ENCODE measurements around the gene HPSE2.
"Not testable (repeated sequence)": the region's sequence is repeated elsewhere in the genome, so short reads cannot be mapped to it uniquely, and the experiment has no call there.

Gene HPSE2

GRCh38 chr10:98538472-98538871 is 697.2 kb downstream of the HPSE2 start:
- DNase-seq: no peak

DNA sequence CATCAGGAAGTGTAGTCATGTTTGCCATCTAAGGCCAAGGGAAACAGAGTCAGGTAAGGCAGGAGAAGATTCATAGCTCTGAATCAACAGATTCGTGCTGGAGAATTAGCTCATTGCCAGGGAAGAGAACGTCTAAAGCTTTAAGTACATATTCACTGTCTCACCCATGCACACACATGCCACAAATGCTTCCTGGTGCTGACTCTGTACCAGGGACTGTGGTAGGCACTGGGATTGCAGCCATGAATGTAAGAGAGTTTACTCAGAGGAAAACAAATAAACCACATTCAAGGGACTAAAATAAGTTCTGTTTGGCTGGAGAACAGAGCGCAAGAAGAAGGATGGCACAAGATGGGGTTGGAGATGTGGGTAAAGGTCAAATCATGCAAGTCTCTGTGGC is 699.1 kb downstream of the HPSE2 start:
- DNase-seq: no peak

DNA sequence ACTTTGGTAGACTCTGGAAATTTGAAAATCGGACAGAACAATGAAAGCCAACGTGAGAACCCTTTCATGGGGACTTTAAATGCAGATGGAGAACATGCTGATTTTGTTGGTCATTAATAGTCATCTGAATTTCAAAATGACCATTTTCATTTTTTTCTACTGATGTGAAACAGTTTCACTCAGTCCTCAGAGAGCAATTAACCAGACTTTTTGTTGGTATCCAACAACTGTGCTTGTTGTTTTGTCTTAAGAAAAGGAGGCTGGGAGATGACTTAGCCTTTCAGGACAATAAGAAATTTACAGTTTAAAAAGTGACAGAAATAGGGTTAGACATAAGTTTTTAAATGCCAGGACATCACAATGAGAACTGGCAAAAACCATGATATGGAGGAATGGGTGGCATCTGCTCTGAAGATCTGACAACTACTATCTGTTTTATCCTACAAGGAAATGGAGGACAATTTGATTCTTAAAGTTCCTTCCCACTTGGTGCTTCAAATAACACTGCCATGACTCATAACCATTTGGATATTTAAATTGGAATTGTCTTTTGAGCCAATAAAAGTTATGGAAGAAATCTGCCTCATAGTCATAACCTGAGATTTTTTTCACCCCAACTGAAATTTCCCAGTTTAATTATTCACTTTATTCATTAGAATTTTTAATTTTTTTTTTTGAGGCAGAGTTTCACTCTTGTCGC is 701.8 kb downstream of the HPSE2 start:
- DNase-seq: no peak

DNA sequence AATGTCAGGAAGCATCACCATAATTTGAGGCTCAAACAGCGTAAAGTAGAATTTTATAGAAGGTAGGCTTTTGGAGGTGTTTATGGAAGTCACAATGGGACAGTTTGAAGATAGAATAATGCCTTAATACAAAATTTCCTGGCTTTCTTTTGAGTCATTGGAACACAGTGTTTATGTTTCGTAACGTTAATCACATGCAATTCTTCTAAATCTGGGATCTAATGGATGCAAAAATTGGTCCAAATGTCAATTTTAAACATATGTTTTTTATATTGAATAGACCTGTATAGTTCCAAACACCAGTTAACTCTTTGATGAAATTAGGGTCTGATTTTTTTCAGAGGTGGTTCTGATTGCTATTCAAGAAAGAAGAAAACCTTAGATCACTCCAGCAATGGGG is 702.4 kb downstream of the HPSE2 start:
- no peak for DNase-seq

- DNase-seq: no peak
Observed at GRCh38 chr10:98528805-98529183, 706.9 kb downstream of the HPSE2 start.

DNA sequence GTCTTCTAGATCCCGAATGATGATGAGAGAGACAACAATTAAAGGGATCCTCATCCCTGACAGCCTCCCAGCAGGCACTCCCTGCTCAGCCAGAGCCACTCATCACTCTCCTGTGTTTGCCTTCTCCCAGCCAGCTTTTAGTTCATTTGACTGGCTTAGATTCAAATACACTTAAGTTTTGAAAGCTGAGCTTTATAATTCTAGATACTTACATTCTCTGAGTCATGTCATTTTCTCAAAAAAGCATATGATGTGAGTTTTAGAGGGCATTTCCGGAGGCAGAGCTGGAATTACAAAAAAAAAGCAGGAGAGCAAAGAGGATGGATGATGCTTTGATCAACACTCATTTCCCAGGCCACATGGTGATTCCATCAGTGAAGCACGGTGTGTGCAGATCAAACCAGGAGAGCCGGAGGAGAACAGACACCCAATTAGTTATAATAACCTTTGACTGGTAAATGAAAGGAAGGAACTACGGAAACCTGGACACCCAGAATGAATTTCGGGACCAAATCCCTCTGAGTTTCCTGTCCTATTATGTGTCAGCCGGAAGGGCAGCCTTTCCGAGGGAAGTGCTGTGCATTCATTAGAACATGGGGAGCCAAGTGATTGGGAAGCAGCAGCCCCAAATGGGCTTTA is 707.4 kb downstream of the HPSE2 start:
- DNase-seq: no peak

GRCh38 chr10:98525969-98526368 is 709.7 kb downstream of the HPSE2 start:
- no peak for DNase-seq

DNA sequence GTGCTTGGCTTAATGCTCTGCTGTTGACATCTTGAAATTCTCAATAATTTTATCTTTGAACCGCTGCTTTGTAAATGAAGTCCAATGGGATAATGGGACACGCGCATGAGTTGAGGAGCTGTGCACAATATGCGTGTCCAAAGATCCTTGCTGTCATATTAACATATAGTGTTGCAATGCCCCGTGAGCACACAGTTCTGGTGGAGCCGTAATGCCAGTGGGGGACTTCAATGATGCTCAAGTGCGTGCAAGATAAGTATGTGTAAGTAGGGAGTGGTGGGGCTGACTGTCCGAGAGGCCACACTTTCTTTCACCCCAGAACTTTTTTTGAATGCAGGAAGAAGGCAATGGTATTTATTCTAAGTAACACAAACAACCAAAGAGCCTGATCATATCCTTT is 711.5 kb downstream of the HPSE2 start:
- no peak for DNase-seq

DNA sequence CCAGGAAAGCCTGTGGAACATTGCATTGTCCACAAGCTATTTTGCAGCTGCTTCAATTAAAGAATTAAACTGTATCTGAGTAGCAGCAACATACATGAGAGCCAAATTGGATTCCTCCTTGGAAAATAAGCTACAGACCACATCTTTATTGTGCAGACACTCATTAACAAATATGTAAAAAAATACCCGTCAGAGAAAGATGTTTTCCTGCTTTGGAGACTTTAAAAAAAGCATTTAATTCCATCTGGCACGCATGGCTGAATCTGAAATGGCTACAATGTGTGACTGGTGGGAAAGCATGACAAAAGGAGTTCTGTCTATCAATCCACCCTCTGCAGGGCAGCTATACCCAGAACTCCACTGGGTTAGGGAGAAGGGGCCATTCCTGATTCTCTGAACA is 715.8 kb downstream of the HPSE2 start:
- no peak for DNase-seq

- no peak for DNase-seq
Observed at GRCh38 chr10:98517672-98518071, 718.0 kb downstream of the HPSE2 start.

DNA sequence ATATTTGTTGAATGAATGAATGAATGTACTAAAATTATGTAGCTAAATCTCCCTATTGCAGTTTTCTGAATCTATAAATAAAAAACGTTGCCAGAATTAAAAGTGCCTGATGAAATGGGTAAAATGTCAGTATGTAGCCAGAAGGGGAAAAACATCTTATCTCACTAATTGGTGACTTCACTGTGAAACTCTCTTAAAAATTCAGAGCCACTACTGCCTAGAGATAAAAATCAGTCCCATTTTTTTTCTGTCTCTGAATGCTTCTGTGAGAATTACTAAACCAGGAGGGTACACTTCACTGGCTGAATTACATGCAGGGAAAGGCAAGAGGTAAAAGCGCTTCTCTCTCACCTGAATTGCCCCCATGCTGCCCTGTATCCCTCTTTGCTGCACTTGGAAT is 719.3 kb downstream of the HPSE2 start:
- DNase-seq: no peak

DNA sequence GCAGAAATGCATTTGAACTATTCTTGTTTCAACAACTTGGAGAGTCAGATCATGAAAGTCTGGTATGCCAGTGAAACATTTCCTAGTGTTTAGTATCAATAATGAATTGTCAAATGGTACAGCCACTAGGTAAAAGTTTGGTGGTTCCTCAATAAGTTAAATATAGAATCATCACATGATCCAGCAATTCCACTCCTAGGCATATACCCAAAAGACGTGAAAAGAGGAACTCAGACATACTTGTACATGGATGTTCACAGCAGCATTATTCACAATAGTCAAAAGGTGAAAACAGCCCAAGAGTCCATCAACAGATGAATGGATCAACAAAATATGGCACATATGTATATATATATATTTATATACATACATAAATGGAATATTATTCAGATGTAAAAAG is 721.9 kb downstream of the HPSE2 start:
- no peak for DNase-seq

- DNase-seq: no peak
Observed at GRCh38 chr10:98511876-98512275, 723.8 kb downstream of the HPSE2 start.

DNA sequence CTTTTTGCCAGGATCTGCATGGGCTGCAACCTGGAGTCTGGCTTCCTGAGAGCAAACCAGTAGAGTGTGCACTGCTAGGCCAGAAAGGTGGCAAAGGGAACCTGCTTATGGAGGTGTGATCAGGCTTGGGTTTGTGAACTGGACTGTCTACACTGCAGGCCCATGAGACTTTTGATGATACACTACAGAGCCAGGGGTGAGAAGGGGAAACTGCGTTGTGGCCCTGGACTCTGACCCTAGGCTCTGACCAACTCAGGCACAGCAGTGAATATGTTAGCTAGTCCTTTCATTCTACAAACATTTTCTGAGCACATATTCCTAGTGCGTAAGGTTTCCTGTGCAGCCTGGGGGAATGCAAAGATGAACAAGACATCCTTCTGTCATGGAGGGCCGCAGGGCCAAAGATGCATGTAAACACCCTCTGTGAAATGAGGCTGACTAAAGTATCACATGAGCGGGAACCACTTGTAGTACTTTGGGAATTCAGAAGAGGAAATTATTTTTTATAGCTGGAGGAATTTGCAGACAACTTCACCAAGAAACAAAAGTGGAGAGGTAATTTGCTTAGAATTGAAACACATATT is 725.1 kb downstream of the HPSE2 start:
- no peak for DNase-seq

DNA sequence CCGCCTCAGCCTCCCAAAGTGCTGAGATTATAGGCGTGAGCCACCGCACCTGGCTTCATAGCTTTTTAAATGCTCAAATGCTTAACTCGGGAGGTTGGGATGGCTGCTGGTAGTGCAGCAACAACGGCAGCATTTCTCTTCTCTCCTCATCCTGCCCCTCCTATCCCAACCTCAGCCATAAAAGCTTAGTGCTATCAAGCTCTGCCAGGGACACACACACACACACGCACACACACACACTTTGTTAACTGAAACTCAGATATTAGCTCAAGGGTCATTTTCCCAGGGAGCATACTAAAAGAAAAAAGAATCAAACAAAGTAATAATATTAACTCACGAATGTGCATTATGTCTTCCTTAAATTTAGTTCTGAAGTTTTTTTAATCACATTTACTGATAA is 725.9 kb downstream of the HPSE2 start:
- no peak for DNase-seq

GRCh38 chr10:98502535-98502934 is 733.1 kb downstream of the HPSE2 start:
- DNase-seq: not testable (repeated sequence)

GRCh38 chr10:98492763-98493162 is 742.9 kb downstream of the HPSE2 start:
- DNase-seq: no peak

DNA sequence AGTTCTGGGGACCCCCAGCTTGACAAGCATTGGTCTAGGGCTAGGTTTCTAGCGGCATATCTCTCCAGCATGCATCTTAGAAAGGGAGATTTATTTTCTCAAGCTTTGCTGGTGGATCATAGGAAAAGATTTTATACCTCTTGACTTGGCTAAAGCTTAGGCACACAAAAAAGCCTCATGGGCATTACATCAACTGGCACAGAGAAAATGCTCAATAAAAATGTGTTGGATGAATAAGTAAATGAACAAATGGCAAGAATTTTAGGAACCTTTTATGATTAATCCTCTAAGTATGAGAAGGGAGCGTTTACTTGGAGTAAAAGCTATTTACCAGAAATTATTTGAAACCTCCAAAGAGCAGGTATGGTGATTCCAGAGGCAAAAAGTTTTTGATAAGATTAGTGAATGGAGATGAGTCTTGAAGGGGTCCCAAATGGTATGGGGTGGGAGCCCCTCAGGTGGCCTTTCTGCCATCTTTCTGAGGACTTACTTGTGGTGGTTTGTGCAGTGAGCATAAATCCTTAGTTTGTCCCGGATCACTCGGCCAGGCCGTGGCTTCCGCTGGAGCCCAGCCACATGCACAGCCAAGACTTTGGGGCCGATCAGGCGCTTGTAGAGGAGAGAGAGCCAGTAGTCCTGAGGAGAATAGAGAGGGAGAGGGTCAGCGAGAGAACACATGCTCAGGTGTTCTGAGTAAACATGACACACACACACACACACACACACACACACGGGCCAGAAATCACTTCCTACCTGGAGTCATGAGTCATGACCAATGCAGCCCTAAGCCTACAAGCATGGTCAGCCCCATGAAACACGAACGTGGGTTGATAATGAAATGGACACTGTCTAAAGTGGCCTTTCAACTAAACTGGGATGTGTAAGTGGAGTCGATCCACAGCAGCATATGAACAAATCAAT is 745.8 kb downstream of the HPSE2 start:
- no peak for DNase-seq

DNA sequence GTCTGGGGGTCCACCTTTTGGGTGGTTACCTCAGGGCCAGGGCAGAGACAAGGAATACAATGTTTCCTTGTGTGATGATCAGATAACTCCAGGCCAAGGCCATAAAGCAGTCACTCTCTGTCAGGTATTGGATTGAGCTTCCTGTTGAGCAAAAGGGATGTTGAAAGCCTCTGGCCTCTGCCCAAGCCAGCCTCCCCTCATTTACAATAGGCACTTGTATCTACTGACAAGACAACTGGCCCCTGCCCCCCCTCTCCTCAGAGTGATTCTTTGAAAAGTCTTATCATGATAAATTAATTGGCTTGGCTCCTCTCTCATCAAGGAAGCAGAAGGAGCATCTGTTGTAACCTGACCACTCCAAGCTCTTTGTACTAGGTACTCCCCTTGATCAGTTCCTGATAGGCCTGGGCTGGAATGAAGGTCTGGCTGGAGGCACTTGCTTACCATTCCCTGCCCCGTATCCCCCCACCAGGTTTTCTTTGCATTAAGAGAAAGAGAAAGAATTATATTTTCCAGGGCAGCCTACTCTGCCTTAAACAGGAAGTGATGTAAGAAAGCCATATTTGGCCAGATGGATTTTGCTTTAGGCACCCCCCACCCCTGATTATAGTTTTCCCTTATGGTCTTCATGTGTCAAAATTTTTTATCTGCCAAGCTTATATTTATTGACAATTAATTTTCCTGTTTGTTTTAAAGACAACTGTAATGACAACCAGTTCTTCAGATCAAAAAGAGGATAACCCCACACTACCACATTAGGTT is 746.8 kb downstream of the HPSE2 start:
- DNase-seq: no peak

DNA sequence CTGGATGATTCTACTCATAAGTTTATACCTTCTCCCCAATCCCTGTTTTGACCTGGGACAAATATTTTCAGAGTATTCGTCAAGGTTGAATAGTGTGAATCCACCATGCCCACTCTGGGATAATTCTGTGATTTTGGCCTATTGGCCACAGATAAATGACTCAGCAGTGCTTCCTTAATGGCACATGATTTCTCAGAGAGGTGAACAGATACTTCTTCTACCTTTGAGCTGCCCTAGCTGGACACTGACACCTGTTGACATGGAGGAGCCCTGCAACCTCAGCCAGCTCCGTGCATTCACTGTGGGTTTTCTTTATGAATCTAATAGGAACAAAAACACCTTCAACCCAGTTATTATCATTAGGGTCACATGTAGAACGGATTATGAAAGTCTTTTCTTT is 748.0 kb downstream of the HPSE2 start:
- DNase-seq: no peak

DNA sequence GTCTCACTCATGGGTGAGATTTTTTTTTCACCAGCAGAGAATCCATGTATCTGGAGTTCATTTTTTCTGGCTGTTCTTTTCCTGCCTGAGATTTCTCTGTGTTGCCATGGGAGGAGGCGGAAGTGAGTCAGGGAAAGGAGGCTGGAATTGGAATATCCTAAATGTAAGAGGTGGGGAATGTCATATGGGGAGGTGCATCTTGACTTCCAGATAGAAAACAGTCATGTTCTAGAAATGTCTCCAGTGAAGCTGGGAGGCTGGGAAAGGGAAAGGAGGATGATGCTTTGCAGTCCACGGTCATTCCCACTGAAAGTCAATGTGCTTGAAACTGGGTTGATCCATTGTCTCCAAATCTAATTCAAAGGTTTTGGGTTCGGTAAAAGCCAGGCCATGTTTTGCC is 749.2 kb downstream of the HPSE2 start:
- DNase-seq: no peak

DNA sequence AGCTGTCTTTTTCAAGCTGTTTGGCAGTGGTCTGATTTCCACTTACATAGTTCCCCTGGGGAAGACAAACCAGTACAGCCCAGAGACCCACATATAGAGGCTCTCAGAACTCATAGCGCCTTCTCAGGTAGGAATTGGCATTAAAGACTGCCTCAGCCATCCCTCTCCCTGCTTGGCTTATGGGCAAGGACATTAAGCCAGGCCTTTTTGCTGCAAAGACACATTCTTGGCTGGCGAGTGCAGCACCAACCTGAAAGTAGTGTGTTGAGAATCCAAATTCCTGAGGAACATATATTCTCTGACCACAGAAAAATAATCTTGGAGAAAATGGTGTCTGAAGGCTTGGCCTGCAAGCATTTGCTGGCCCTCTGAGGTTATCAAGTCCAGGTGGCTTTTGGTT is 749.7 kb downstream of the HPSE2 start:
- DNase-seq: no peak

DNA sequence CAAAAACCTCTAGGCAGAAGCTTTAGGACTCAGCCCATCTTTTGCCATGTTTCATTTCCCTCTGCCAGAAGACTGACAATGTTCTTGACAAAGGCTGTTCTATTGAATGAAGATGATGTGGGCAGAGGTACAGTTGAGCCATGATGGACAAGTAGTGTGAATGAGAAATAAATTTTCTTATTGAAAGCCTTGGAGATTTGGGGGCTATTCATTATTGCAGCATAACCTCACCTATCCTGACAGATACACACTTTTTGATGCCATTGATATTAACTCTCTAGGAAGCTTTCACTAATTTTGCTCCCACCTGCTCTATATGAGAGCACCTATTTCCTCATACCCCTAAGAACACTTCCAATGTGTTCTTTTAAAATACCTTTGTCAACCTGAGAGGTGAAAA is 752.0 kb downstream of the HPSE2 start:
- DNase-seq: no peak

Data from KG1 (cell line).